NCI-H2107 (cell line): ENCODE data around the gene NAA10.
A peak's percentile ranks its signal among the peaks of the same experiment; 100 is the strongest.

Experiments
- DNase-seq: peaks from one replicate; lab custom pipeline; 2025; lab: John Stamatoyannopoulos, UW

NAA10 gene

DNA sequence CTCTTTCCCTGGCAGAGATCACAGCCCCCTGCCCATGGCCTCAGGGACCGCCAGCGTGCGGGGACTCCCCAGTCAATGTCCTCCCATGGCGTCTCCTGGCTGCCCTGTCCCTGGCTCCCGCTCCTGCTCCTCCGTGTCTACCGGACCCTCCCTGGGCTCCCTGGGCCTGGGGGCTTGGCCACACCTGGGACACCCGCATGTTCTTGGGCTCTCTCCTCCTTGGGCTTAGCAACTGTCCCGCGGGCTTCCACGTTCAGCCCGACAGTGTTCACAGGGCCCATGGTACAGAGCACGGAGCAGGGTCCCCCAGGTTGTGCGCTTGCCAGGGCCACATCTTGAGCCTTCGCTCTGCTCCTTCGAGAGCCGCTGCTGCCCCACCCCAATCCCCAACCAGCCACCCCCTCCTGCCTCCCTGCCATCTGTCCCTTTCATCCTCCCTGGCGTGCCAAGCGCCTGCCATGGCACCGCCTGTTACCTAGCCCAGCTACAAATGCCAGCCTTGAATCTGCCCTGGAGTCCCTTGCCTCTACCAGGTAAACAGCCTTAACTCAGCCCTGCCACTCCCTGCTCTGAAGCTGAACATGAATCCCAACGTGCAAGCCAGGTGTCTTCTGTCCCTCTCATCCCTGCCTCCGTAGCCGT is 26.5 kb downstream of the NAA10 start:
- no peak for DNase-seq

DNA sequence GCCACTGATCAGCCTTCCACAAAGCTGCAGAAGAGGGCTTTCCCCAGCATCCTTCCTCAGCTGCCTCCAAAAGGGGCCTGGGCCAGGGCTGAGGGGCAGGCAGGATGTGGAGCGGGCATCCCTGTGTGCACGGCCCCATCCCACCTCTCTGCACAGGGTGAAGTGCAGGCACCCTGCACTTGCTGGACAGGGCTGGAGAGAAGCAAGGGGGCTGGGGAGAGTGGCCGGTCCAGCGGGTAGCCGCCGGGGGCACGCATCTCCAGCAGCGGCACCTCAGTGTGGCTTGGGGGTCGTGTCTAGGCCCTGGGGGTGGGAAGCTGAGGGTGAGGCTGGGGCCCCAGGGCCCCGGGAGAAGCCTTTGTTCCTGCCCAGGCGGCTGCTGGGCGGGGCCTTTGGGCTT is 27.4 kb downstream of the NAA10 start:
- DNase-seq: no peak

DNA sequence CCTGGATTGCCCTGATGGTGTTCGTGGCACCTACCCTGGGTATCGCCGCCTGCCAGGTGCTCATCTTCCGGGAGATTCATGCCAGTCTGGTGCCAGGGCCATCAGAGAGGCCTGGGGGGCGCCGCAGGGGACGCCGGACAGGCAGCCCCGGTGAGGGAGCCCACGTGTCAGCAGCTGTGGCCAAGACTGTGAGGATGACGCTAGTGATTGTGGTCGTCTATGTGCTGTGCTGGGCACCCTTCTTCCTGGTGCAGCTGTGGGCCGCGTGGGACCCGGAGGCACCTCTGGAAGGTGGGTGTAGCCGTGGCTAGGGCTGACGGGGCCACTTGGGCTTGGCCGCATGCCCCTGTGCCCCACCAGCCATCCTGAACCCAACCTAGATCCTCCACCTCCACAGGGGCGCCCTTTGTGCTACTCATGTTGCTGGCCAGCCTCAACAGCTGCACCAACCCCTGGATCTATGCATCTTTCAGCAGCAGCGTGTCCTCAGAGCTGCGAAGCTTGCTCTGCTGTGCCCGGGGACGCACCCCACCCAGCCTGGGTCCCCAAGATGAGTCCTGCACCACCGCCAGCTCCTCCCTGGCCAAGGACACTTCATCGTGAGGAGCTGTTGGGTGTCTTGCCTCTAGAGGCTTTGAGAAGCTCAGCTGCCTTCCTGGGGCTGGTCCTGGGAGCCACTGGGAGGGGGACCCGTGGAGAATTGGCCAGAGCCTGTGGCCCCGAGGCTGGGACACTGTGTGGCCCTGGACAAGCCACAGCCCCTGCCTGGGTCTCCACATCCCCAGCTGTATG is 28.5 kb downstream of the NAA10 start:
- DNase-seq: no peak

DNA sequence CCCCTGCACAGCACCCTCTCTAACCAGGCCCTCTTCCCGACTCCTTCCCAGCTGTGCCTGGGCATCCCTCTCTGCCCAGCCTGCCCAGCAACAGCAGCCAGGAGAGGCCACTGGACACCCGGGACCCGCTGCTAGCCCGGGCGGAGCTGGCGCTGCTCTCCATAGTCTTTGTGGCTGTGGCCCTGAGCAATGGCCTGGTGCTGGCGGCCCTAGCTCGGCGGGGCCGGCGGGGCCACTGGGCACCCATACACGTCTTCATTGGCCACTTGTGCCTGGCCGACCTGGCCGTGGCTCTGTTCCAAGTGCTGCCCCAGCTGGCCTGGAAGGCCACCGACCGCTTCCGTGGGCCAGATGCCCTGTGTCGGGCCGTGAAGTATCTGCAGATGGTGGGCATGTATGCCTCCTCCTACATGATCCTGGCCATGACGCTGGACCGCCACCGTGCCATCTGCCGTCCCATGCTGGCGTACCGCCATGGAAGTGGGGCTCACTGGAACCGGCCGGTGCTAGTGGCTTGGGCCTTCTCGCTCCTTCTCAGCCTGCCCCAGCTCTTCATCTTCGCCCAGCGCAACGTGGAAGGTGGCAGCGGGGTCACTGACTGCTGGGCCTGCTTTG is 29.2 kb downstream of the NAA10 start:
- no peak for DNase-seq

DNA sequence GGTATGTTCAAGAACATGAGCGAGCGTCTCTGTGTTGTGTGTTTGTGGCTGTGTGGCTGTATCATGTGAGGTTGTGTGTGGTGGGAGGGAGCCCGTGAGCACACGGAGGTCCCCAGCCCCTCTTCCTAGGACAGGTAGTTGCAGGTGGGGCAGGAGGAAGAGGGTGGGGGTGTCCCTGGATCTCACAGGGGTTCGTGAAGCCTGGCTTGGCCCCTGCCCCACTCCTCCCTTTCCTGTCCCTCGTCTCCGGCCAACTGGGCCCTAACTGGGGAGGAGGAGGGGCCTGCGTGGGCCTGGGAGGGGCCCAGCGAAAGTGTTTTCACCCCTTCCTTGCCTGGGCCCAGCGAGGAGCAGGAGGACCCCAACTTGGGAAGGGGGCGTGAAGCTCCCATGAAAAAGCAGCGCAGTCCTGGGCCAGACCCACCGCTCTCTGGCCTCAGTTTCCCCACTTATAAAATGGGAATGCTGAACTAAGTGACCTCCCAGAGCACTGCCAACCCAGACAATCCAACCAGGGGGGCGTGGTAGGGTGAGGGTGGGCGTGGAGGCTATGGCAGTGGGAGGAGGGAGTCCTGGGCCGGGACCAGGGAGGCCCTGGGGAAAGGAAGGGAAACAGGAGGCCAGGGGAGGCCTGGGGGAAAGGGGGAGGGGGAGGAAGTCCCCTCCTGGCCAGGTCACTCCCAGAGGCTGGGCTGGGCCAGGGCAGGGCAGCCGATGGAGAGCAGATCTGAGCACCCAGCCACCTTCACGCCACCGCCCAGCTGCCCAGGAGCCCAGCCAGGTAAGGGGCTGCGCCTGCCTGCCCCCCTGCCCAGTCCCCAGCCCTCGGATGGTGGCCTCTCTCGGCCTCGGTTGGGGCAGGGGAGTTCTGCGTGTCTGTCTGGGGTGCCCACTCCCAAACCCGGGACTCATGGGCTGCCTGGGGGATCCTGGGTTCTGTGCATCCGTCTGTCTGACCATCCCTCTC is 30.6 kb downstream of the NAA10 start, which contains the start of gene AVPR2:
AVPR2 (plus strand) TSS at position 683 of the 967 bp plus-strand sequence. CDS start 473 bp downstream, outside the sequence.
- DNase-seq: no peak

DNA sequence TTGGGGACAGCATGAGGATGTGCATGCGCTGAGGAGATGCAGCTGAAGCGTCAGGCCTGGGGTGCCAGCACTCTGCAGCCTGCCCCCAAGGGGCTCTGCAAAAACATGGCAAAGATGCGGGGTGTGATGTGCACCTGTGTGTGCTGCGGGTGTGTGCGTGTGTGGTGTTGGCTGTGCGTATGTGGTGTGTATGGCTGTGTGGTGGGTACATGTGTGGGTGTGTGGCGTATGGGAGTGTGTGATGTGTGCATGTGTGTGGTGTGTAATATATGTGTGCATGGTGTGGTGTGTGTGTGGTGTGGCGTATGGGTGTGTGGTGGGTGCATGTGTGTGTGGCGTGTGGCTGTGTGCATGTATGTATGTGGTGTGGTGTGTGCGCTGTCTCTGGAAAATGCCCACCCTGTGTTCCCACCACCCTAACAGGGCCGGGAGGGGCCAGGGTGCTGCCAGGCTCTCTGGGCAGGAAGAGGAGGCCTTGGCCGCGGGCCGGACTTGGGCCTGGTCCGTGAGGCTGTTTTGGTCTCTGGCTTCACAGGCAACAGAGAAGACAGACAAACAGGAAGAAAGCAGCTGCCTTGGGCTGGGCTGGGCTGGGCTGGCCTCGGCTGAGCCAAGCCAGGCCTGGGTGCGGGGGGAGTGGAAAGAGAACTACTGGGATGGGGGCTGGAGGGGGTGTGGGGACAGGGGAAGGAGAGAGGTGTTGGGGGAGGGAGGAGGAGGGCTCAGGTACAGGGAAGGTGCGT is 31.4 kb downstream of the NAA10 start:
- no peak for DNase-seq

DNA sequence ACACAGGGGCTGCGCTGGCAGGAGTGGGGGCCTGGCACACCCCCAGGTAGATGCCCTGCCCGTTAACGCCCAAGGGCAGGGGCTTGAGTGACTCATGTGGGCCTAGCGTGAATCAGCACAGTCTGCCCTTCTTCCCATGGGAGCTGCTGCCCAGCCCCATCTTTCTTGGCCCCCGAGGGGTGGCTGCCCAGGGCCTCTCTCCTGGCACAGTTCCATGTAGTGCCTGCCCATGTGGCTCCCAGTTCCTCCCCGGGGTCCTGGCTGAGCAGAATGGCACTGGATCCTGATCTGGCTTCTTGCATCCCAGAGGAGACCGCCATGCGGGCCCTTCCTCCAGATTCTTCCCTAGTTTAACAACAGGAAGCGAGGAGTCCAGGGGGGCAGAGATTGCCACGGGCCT is 32.5 kb downstream of the NAA10 start:
- no peak for DNase-seq

DNA sequence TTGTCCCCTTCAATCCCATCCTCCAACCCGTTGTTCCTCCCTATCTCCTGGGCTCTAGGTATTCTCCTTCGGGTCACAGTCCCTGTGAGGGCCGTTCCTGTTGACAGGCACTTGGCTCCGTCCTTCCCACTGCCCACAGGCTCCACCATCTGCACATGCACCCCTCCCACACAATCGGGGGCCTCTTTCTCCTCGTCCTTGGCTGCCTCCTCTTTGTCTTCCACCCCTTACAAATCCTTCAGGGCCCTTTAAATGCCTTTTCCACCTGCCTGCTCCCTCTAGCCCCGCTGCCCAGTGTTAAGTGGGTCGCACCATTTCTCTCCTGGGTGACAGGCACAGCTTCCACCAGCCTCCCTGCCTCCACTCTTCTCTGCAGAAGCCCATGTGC is 33.1 kb downstream of the NAA10 start:
- DNase-seq: no peak

DNA sequence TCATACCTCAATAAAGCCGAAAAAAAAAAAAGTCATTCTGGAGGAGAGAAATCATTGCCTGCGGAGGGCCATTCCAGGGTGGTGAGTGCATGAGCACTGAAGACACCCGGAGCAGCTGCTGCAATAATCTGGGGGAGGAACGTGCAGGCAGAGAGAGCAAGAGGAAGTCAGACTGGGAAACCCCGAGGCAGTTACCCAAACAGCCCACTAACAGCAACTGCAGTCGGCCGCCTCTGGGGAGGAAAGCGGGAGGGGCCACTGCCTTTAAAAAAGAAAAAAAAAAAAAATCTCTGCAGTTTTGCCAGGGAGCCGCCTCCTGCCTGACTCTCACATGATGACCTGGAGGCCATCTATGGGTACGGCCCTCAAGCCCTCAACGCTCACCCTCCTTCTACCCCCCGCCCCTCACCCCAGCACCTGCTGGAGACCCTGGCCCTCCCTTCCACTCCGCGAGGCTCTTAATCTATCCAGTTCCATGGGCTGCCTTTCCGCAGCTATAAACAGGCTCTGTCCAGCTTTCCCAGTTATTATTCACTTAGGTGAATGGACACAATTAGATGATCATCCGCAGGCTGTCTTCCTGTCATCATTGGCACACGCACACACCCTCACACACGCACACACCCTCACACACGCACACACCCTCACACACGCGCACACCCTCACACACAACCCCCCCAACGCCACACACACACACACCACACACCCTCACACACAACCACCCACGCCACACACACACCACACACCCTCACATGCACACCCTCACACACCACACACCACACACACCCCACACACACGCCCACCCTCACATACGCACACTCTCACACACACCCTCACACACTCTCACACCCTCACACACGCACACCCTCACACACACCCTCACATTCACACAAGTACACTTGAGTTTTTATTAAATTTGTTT is 33.7 kb downstream of the NAA10 start:
- peak; percentile 57 for DNase-seq

DNA sequence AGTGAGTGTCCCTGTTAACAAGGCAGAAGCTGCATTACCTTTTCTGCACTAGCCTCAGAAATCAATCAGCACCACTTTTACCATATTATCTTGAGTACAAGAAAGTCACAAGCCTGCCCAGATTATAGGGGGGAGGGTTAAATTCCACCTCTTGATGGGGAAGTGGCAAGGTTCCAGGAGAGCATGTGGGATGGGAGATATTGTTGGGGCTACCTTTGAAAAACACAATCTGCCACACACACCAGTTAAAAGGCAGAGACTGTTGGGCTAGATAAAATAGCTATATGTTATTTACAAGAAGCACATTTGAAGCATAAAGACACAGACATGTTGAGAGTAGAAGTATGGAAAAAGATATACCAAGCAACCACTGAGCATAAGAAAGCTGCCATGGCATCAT is 36.9 kb downstream of the NAA10 start:
- DNase-seq: no peak

DNA sequence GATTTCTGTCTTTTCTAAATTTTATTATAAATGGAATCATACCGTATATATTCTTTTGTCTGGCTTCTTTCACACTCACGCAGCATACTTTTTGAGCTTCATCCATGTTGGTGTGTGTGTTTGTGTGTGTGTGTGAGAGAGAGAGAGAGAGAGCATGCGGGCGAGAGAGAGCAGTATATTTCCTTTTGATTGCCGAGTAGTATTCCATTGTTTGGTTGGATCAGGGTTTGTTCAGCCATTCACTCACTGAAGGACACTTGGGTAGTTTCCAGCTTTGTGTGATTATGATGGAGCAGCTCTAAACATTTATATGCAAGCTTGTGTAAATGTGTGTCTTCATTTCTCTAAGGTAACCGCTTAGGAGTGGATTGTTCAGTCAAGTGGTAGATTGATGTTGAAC is 45.7 kb downstream of the NAA10 start:
- DNase-seq: no peak

DNA sequence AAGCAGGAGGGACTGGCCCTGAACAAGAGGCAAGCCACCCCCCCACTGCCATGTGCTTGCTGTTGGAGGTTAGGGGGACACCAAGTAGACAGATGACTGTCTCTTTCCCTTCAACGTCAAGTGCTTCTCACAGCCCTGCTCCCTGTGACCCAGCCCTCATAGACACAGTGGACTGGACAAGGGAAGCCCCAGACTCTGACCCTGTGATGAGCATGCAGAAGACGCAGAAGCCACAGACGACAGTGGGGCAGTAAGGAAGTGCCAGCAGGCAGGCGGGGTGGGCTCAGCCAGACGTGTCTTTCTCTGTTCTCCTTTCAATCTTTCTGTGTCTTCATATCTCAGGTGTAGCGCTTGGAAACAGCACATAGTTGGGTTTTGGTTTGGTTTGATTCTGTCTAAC is 46.5 kb downstream of the NAA10 start:
- DNase-seq: no peak

DNA sequence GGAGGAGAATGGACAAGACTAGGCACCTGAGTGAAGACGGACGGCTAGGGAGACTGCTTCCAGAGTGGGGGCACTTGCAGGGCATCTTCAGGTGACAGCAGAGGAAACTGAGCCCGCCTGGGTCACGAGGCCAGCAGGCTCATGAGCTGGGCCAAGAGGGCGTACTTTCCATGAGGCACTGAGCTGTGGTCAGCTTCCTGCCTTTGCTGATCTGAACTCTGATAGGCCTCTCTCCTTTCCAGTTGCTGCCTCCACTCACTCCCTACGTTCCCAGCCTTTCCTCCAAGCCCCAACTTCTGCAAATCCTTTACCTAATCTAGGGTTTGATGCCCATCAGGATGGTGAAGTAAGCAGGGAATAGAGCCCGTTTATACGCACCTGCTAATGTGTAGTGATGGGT is 47.5 kb downstream of the NAA10 start:
- DNase-seq: no peak

DNA sequence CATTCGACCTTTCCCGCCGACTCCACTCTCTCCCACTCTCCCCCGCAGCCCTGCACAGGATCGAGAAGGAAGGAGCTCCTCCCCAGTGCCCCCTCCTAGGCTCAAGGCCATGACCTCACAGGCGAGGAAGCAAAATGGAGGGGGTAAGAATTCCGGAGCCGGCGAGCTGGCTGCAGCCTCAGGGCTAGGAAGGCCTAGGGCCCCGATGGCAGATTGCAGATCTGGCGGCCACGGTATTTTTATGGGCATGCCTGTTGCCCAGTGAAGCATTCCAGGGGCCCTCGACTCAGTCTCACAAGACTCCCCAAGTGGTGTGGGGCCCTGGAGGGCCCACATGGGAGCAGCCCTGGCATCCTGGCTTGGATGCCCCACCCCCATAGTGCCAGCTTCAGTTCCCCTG is 47.9 kb downstream of the NAA10 start:
- DNase-seq: no peak

DNA sequence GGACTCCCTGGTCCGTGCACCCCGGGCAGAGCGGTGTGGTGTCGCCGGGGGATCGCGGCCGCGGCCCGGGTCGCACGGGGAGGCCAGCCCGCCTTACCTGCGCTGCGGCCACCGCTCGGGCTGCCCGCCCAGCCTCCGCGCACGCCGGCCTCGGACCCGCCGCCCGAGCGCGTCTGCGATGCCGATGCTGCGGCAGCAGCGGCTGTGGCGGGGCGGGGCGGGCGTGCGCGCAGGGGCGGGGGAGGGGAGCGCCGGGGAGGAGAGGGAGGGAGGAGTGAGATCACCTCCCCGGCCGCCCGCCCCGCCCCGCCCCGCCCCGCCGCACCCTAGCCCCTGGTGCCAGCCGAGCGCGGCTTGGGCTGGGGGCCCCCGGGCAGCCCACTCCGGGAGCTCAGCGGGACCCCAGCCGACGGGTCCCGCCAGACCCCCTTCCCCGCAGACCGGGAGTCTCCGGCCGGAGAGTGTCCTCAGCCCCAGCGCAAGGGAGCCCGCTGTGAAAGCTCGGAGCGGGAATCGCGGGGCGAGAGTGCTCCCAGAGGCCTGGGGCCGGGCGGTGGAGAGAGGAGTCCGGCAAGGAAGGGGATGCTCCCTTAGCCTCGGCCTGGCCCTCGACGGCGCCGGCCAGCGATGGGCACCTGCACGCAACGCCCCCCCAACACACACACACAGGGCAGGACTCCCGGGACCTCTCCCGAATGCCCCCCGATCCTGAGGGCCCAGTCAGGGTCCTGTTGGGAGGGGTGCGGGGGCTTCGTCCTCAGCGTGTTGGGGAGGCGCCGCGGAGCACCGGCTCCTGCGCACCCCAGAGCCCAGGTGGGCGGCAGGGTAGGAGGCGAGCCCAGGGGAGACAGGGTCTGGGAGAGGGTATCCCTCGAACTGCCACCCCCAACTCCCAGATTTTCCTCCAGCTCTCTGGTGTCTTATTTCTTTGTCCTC is 48.6 kb downstream of the NAA10 start, which contains the start of gene L1CAM:
L1CAM (minus strand) TSS at position 206 of the 936 bp plus-strand sequence. CDS start 10,337 bp downstream, outside the sequence.
- DNase-seq: no peak

DNA sequence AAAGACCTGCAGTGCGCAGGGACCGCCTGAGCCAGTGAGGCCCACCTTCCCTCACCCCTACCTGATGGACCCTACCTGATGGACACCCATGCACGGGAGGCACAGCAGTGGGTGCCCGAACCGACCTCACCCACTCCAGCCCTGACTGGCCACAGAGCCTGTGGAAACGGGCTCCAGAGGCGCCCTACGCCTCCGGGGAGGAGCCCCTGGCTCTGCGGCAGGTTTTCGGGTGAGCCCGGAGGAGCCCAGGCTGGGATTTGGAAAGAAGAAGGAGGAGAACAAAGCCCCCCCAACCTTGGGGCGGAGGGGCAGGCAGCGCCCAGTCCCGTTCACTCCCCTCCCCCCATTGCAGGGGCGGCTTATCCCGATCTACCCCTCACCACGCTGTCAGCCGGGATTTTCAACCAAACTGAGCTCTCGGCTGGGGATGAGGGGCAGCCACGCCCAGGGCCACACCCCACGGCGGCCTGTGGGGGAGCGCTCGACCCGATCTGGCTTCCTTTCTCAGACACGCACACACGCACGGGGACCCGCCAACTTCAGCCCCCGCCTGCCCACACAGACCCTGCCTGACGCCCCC is 49.5 kb downstream of the NAA10 start:
- no peak for DNase-seq

DNA sequence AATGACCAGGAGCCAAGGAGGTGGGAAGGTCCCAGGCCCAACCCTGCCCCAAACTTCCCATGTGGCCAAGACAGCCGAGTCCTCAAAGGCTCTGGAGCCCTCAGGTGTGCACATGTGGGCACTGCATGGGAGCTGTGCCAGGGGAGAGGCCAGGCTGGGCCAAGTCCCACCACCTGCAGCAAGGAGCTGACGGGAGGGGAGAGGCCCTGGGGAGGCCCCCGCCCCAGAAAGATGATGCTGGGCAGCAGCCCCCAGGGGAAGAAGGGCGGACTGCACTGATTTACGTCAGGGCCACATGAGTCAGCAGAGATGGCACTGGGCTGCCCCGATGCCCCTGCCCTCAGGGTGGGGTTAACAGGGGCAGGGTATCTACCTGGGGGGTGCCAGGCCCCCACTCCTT is 50.2 kb downstream of the NAA10 start:
- peak; percentile 59 for DNase-seq

DNA sequence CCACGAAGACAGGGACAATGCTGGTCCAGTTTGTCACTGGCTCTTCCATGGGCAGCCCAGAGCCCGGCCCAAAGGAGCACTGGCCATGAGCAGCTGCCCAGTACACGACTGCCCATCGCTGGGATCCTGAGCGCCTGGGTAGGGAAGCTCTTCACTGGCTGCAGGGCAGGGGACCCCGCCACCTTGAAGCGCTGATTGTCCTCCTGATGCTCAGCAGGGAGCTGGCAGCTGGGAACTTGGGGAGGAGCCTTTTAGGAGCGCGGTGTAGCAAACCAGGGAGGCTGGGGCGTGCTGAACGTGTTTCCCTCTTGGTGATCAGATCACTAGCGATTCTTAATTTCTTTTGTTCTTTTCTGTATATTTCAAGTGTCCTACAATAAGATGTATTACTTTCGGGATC is 50.7 kb downstream of the NAA10 start:
- no peak for DNase-seq
